LNCAP (cell line): Measurements from ENCODE around the gene STOX1.

Experiments used
- CTCF ChIP-seq: fragments of 450-650 bp; IDR thresholded peaks from 2 replicates; pipeline ENCODE4 v1.5.1; 2017; ENCODE audit warnings: mild to moderate bottlenecking

The STOX1 gene

GRCh38 chr10:68870545-68871104, 43.3 kb downstream of the STOX1 start:
- no peak for TF ChIP-seq CTCF

GRCh38 chr10:68871105-68871711, 43.9 kb downstream of the STOX1 start:
- no peak for TF ChIP-seq CTCF

- TF ChIP-seq CTCF: no peak
These were observed 44.5 kb downstream of the STOX1 start for GRCh38 chr10:68871731-68872342.

GRCh38 chr10:68876246-68877138, 49.2 kb downstream of the STOX1 start:
- TF ChIP-seq CTCF: no peak

- TF ChIP-seq CTCF: no peak
These were observed 50.3 kb downstream of the STOX1 start for GRCh38 chr10:68877482-68878110.

GRCh38 chr10:68878496-68878895, 51.2 kb downstream of the STOX1 start:
- no peak for TF ChIP-seq CTCF

GRCh38 chr10:68879628-68880027, 52.3 kb downstream of the STOX1 start:
- no peak for TF ChIP-seq CTCF
